Adrenal gland (tissue), 12 donors: ENCODE measurements around the gene CDKAL1. TPM values are rescaled to one million over a fixed set of nuclear protein-coding genes. Genes with fewer than 3 reads are reported as not detected.

Source experiments
- DNase-seq, 7 donors: peaks; one replicate each; pipeline ENCODE4 v3.0.0-alpha.2; 2019 to 2020
- H3K27ac ChIP-seq, 5 donors: fragments of 200-600 bp; sonication (generic) in 4 of 5; 1 replicate in 3 of 5; 2 replicates in 2 of 5; pipeline versions ENCODE4 v1.5.1 to v1.8.0; 2016 to 2020; ENCODE audit warnings: mild to moderate bottlenecking in 1 of 5
- H3K27me3 ChIP-seq: fragments of 200-600 bp; 2 replicates; pipeline ENCODE4 v1.8.0; 2021
- H3K36me3 ChIP-seq, 2 donors: fragments of 200-600 bp; replicated peaks in 1 of 2; 1 replicate in 1 of 2; 2 replicates in 1 of 2; pipeline versions ENCODE4 v1.5.1 to v1.8.0; 2018 to 2022
- H3K4me1 ChIP-seq, 2 donors: fragments of 200-600 bp; replicated peaks in 1 of 2; 1 replicate in 1 of 2; 2 replicates in 1 of 2; pipeline versions ENCODE4 v1.5.1 to v1.8.0; 2018 to 2021
- H3K4me3 ChIP-seq, 4 donors: fragments of 200-600 bp; sonication (generic) in 3 of 4; one replicate each; pipeline ENCODE4 v1.5.1; 2016 to 2018
- H3K9me3 ChIP-seq, 3 donors: fragments of 200-600 bp; sonication (generic) in 1 of 3; replicated peaks in 1 of 3; 1 replicate in 2 of 3; 2 replicates in 1 of 3; pipeline versions ENCODE4 v1.5.1 to v1.8.0; 2016 to 2021
- POLR2A ChIP-seq, 2 donors: fragments of 450-650 bp; IDR thresholded peaks; one replicate each; pipeline ENCODE4 v1.6.1; 2017; ENCODE audit warnings: antibody characterized with exemption in 2 of 2, mild to moderate bottlenecking in 2 of 2, moderate library complexity in 1 of 2
- WGBS, 4 donors: extraction: QIAGEN DNeasy Blood & Tissue Kit in 2 of 4; methylation state at CpG; one replicate each; pipeline versions ENCODE4 v1.1.5 to v1.1.7; 2013 to 2017; 5-methylcytosine and 5-hydroxymethylcytosine counted together
- intact Hi-C, 2 donors: fragments of 100-400 bp; cut with DNase I; formaldehyde crosslinking; loops; one replicate each; pipeline versions ENCODE4 v1.14.1 to v1.15.0; 2022 to 2023
- polyA plus RNA-seq, 3 donors: library from polyadenylated mRNA; stranded (reverse); fragments of 200-250 nt in 2 of 3; fragments of 350-450 nt in 1 of 3; fragmentation: Illumina TruSeq in 1 of 3; extraction: RNeasy Lipid Tissue Mini Kit (QIAGEN cat#74804) in 1 of 3; gene quantifications; one replicate each; pipeline ENCODE4 v1.2.3, GENCODE V29; 2013 to 2014
- total RNA-seq, 9 donors: library from RNA; depleted of rRNA in 4 of 9; stranded (reverse); fragments of >200 nt in 4 of 9; fragments of 120-200 nt in 1 of 9; fragmentation: NEBNext Ultra II Directional in 1 of 9; extraction: Animal tissue kit (Norgen Biotek cat#: 25700) in 1 of 9; gene quantifications; one replicate each; pipeline versions ENCODE4 v1.1.0 to v1.2.4, GENCODE V29; 2013 to 2023
- TF ChIP-seq, protein P1 (sequence below), 6 experiments: fragments of 450-650 bp in 4 of 6; fragments of 200-600 bp in 2 of 6; sonication (generic) in 1 of 6; IDR thresholded peaks; 1 replicate in 5 of 6; 2 replicates in 1 of 6; pipeline versions ENCODE4 v1.5.1 to v1.8.0; 2016 to 2021; ENCODE audit warnings: antibody characterized with exemption in 6 of 6, mild to moderate bottlenecking in 2 of 6, moderate library complexity in 1 of 6
- donor health status: healthy with polysubstance abuse.
- donor health status: Bipolar disorder and iron deficiency.
- donor health status: DM: yes; HTN: yes; CAD: no.
- donor health status: DM: no; HTN: no; CAD: no.
- donor health status: DM: no; HTN: no; CAD: no.
- donor health status: DM: yes; HTN: yes; CAD: no.

Gene CDKAL1
- total and polyA plus RNA-seq, 12 donors, result 3.9 to 21.1 (median 10.6) TPM

DNA sequence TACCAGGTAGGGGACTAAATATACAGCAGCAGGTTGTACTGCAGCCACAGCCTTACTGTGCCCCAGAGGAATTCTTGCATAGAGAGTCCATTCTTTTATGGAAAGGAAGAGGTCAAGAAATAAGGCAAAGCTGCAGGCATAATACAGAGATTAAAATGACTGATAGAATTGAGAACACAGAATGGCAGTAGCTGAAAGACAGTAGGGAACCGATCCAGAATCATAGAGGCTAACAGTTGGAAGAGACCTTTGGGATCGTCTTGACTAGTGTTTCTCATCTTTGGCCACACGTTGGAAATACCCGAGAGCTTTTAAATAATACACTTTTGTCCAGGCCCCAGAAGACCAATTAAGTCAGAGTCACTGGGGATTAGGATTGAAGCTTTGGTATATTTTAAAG, 566.7 kb downstream of the CDKAL1 start:
- TF ChIP-seq, protein P1, sequence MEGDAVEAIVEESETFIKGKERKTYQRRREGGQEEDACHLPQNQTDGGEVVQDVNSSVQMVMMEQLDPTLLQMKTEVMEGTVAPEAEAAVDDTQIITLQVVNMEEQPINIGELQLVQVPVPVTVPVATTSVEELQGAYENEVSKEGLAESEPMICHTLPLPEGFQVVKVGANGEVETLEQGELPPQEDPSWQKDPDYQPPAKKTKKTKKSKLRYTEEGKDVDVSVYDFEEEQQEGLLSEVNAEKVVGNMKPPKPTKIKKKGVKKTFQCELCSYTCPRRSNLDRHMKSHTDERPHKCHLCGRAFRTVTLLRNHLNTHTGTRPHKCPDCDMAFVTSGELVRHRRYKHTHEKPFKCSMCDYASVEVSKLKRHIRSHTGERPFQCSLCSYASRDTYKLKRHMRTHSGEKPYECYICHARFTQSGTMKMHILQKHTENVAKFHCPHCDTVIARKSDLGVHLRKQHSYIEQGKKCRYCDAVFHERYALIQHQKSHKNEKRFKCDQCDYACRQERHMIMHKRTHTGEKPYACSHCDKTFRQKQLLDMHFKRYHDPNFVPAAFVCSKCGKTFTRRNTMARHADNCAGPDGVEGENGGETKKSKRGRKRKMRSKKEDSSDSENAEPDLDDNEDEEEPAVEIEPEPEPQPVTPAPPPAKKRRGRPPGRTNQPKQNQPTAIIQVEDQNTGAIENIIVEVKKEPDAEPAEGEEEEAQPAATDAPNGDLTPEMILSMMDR (IDR thresholded peaks at IDR 0.05), result no peak
- no peak for TF ChIP-seq POLR2A (IDR thresholded peaks at IDR 0.05)
- no peaks in the 10 kb centered on the region for H3K4me1 ChIP-seq
- no peaks in the 10 kb centered on the region for H3K9me3 ChIP-seq
- H3K36me3 ChIP-seq, result no peaks in the 10 kb centered on the region
- H3K4me3 ChIP-seq, result no peak overlapping the region
- H3K27ac ChIP-seq, result no peak overlapping the region
- intact Hi-C loops, result no loop called here
- no peak for DNase-seq
- 84 to 93% (median 89%) methylated on average over 4 of the region's 4 CpGs for WGBS, 4 donors
- no peaks in the 10 kb centered on the region for H3K27me3 ChIP-seq

DNA sequence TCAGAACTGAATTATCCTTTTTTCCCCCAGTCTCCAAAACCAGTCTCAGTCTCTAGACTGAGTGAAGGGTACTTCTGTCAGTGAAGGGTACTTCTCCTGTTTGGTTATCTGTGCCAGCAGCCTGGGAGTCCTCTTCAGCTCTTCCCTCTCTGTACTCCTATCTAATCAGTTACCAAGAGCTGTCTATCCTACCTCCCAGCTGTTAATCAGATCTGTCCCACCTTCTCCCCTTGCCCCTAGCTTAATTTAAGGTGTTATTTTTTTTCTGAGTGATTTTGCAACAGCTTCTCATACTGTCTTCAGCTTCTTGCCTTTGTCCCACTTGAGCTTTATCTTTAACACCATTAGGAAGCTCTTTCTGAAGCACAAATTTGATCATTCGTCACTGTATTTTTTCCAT, 567.4 kb downstream of the CDKAL1 start:
- intact Hi-C loops, result no loop called here
- Histone ChIP-seq H3K9me3 (no peaks in the 10 kb centered on the region), H3K27ac (no peak overlapping the region), H3K4me3 (no peak overlapping the region), H3K36me3 (no peaks in the 10 kb centered on the region), H3K4me1 (no peaks in the 10 kb centered on the region), H3K27me3 (no peaks in the 10 kb centered on the region)
- TF ChIP-seq, protein P1 (IDR thresholded peaks at IDR 0.05), result no peak
- no peak for TF ChIP-seq POLR2A (IDR thresholded peaks at IDR 0.05)
- WGBS, 4 donors, result 83 to 96% (median 88%) methylated on average over 1 of the region's 1 CpG
- no peak for DNase-seq

DNA sequence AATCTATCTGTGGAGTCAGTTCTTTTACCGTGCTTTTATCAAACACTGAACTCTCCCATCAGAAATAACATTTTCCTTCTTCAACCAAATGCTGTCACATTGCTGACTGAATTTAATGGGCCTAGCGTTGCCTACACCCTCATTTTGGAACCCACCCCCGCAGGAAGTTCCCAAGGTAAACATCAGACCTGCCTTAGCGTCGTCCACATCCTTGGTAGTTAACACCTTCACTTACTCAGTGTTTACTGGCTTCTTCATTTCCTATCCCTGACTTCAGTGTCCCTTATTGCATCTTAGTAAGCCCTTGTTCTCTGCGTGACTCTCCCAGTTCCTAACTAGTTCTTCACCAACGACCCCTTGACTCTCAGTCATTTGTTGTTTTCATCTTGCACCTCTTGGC, 567.9 kb downstream of the CDKAL1 start:
- Histone ChIP-seq H3K4me1 (no peaks in the 10 kb centered on the region), H3K27ac (no peak overlapping the region), H3K36me3 (no peaks in the 10 kb centered on the region), H3K27me3 (no peaks in the 10 kb centered on the region), H3K4me3 (no peak overlapping the region), H3K9me3 (no peaks in the 10 kb centered on the region)
- whole genome bisulfite sequencing, 4 donors, result 87 to 94% (median 88%) methylated on average over 7 of the region's 7 CpGs
- TF ChIP-seq, protein P1 (IDR thresholded peaks at IDR 0.05), result no peak
- TF ChIP-seq POLR2A (IDR thresholded peaks at IDR 0.05), result no peak
- DNase-seq, result no peak
- intact Hi-C loops, result no loop called here

DNA sequence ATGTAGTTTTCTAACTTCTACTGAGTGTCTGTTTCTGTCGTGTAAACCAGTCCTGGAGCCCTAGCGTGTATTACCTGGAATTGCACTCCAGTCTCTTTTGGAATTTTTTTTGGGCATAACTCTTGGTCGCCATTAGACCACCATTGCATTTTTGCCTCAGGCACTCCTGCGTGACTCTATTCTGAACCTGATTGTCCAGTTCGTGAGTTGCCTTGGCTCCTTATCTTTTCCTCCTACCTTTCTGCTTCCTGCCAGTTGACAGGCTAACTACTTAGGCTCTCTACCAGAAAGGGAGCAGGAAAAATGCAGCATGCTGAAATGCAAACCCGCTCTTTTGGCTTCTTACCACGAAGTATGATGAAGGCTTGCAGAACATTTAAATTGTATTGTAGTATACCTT, 568.4 kb downstream of the CDKAL1 start:
- WGBS, 4 donors, result 88 to 94% (median 93%) methylated on average over 7 of the region's 7 CpGs
- TF ChIP-seq POLR2A (IDR thresholded peaks at IDR 0.05), result no peak
- TF ChIP-seq, protein P1 (IDR thresholded peaks at IDR 0.05), result no peak
- Histone ChIP-seq H3K27me3 (no peaks in the 10 kb centered on the region), H3K27ac (no peak overlapping the region), H3K4me3 (no peak overlapping the region), H3K4me1 (no peaks in the 10 kb centered on the region), H3K36me3 (no peaks in the 10 kb centered on the region), H3K9me3 (no peaks in the 10 kb centered on the region)
- no peak for DNase-seq
- intact Hi-C loops, result no loop called here
